ENCODE measurements around the gene EYS.
"Not testable (repeated sequence)": the region's sequence is repeated elsewhere in the genome, so short reads cannot be mapped to it uniquely, and the experiment has no call there.

The EYS gene

GRCh38 chr6:63926950-63927927, 1779.8 kb downstream of the EYS start:
- no peak for DNase-seq

- DNase-seq: no peak
Measured at GRCh38 chr6:63926258-63926780, 1780.7 kb downstream of the EYS start.

- no peak for DNase-seq
Measured at GRCh38 chr6:63923139-63923739, 1783.8 kb downstream of the EYS start.

GRCh38 chr6:63919556-63920110, 1787.4 kb downstream of the EYS start:
- no peak for DNase-seq

- no peak for DNase-seq
Measured at GRCh38 chr6:63912887-63913286, 1794.1 kb downstream of the EYS start.

- no peak for DNase-seq
Measured at GRCh38 chr6:63910863-63911551, 1796.0 kb downstream of the EYS start.

GRCh38 chr6:63904650-63905248, 1802.3 kb downstream of the EYS start:
- DNase-seq: no peak

GRCh38 chr6:63899550-63899949, 1807.5 kb downstream of the EYS start:
- no peak for DNase-seq

- no peak for DNase-seq
Measured at GRCh38 chr6:63897952-63898351, 1809.1 kb downstream of the EYS start.

- no peak for DNase-seq
Measured at GRCh38 chr6:63897459-63897858, 1809.6 kb downstream of the EYS start.

- DNase-seq: no peak
Measured at GRCh38 chr6:63888416-63888815, 1818.6 kb downstream of the EYS start.

- not testable (repeated sequence) for DNase-seq
Measured at GRCh38 chr6:63887804-63888203, 1819.2 kb downstream of the EYS start.

GRCh38 chr6:63887002-63887751, 1819.8 kb downstream of the EYS start:
- no peak for DNase-seq

GRCh38 chr6:63886341-63886740, 1820.7 kb downstream of the EYS start:
- DNase-seq: no peak

GRCh38 chr6:63883597-63883996, 1823.4 kb downstream of the EYS start:
- no peak for DNase-seq

GRCh38 chr6:63882208-63882607, 1824.8 kb downstream of the EYS start:
- no peak for DNase-seq

GRCh38 chr6:63881791-63882190, 1825.2 kb downstream of the EYS start:
- no peak for DNase-seq

- no peak for DNase-seq
Measured at GRCh38 chr6:63872233-63872632, 1834.8 kb downstream of the EYS start.

- DNase-seq: no peak
Measured at GRCh38 chr6:63868351-63868750, 1838.7 kb downstream of the EYS start.

GRCh38 chr6:63864671-63865318, 1842.2 kb downstream of the EYS start:
- no peak for DNase-seq

GRCh38 chr6:63864061-63864460, 1843.0 kb downstream of the EYS start:
- DNase-seq: no peak

All from activated CD4-positive, alpha-beta T cell treated with anti-CD3 and anti-CD28 coated beads for 1 hour (primary cell).